NCI-H128 (cell line): ENCODE data around the gene EXOSC9.

Source experiments
- DNase-seq: peaks from one replicate; lab custom pipeline; 2025; ENCODE audit not compliant: unreplicated experiment; lab: John Stamatoyannopoulos, UW

Gene EXOSC9

DNA sequence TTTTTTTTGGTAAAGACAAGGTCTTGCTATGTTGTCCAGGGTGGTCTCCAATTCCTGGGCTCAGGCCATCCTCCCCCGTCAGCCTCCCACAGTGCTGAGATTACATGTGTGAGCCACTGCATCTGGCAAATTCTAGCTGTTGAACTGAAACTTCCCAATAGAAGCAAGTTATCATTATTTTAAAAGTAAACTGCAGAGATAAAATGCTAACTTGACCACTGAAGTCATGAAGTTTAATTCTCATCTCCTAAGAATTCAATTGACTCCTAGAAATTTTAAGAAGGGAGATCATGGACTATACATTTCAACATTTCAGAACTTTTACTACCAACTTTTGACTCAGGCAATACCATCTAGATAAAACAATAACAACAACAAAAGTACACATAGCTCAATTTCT is 11.7 kb upstream of the EXOSC9 start:
- no peak for DNase-seq

DNA sequence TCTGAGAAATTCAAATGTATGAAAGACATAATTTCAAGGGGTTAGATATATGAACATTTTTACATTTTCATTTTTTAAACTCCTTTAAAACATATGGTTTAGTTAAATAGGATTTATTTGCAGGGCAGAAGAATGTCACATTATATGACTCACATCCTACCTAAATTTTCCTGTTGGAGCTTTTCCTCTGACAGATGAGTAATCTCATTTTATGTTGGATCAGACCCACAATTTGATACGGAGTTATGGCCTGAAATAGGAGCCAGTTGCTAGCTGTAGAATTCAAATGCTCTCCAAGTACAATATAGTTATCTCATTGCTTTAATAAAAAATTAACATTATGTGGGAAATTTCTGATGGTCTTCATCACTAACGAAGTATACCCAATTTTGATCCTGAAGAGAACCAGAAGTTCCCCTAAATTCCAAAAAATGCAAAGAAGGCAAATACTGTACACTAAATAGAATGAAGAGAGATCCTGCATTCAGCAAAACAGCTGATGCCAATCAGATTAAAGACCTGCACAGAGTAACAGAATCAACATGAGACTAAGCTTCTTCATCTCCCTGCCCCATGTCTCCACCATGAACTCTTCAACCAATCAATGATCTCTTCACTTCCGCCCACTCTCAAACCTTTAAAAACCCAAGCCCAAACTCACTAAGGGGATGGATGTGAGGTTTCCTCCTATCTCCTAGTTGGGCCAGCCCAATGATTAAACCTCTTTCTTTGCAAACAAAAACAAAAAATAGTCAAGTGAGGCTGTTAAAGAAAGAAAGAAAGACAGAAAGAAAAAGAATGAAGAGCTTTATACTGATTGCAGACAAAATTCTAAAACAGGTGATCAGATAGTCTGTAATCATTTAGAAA is 10.9 kb upstream of the EXOSC9 start:
- no peak for DNase-seq

DNA sequence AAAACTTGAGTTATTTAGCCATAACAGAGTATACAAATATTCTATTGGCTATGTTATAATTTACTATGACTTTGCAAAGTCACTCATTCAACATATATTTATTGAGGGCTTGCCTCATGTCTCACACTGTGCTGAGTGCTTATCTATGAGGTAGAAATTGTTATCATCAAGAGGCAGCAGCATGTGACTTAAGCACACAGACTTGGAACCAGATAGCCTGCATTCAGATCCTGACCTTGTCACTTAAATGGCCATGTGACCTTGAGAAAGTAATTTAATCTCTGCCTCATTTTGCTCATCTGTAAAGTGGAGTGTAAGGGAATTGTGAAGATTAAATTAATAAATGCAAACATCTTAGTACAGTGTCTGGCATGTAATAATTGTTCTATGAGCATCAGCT is 10.1 kb upstream of the EXOSC9 start:
- DNase-seq, result no peak

DNA sequence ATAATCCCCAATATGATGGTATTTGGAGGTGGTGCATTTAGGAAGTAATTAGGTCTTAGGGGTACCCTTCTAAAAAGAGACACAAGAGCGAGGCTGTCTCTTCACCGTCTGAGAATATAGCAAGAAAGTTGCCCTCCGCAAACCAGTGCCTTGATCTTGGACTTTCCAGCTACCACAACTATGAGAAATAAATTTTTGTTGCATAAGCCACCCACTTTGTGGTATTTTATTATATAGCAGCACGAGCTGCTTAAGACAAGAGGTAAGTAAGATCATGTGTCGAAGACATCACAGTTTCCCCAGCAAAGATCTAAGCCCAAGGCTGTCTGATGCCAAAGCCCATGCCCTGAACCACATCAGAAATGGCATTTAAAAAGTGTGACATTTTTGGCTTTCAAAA is 9.6 kb upstream of the EXOSC9 start:
- DNase-seq, result no peak

DNA sequence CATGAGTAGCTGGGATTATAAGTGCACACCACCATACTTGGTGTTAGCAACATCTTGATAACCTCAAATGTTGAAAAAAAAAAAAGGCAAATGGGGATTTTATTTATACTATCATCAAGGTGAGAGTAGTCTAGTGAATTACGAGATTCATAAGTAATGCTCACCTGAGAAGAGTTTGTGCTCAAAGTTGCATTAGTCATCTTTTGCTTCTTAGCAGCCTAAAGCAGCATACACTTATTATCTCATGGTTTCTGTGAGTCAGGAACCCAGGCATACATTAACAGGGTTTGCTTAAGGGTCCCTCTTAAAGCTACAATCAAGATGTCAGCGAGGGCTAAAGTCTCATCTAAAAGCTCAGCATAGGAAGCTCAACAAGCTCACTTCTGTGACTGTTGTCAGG is 8.2 kb upstream of the EXOSC9 start:
- no peak for DNase-seq

DNA sequence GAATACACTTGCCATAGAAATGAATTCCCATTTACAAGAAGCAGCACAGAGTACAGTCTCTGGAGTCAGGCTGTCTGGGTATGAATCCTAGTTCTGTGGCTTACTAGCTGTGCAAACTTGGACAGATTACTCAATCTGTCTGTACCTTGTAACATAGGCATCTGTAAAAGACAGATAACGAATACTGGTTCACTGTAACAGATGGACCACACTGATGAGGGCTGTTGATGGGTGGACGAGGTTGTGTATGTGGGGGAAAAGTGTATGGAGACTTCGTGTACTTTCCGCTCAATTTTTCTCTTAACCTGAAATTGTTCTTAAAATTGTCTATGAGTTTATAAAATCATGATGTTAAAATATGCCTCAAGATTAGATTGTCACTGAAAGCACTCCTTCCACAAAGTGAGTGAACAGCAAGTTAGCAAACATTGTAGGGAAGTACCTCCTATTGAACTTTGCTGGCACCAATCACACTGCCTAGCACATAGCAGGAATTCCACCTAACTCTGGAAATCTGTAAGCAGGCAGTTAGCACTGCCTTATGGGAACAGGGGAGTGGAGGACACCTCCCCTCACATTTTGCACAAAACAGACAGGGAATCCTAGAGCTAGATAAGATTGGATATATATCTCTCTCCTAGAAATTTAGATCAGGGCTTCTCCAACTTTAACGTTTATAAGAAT is 6.5 kb upstream of the EXOSC9 start:
- no peak for DNase-seq

DNA sequence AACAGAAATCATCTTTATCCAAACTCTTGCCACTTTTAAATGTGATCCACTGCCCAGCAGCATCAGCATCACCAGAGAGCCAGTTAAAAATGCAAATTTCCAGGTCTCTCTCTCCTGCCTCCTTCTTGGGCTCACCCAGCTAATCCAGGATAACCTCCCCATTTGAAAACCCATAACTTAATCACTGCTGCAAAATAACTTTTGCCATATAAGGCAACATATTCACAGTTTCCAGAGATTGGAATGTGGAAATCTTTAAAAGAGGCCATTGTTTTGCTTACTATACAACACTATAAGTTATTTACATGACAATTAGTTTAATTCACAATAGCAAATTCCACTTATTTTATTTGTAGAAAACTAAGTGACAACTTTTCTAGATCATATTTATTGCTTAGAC is 4.8 kb upstream of the EXOSC9 start:
- no peak for DNase-seq

DNA sequence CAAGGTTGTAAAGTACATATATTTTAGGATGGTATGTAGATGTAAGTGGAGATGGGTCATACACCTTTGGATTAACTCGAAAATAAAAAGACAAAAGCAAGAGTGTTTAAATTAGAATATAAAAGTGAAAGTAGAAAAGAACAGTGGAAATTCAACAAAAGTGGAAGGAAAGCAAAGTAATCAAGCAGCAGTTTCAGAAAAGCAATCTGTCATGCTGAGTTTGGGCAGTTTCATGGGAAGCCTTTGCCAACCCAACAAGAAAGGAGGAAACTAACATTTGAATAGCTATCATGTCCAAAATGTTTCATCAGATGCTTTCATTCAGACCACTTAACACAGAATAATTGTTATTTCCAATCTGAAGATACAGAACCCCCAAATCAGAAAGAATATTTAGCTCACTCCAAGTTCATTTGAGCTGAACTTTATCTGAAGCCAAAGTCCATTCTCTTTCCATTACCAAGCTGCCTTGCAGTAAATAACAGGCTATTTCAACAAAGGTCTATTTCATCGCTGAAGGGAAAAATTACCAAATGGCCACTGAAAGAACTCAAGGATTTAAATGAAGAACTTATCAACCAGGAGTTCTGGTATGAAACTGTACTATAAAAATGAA is 1.8 kb upstream of the EXOSC9 start:
- no peak for DNase-seq

DNA sequence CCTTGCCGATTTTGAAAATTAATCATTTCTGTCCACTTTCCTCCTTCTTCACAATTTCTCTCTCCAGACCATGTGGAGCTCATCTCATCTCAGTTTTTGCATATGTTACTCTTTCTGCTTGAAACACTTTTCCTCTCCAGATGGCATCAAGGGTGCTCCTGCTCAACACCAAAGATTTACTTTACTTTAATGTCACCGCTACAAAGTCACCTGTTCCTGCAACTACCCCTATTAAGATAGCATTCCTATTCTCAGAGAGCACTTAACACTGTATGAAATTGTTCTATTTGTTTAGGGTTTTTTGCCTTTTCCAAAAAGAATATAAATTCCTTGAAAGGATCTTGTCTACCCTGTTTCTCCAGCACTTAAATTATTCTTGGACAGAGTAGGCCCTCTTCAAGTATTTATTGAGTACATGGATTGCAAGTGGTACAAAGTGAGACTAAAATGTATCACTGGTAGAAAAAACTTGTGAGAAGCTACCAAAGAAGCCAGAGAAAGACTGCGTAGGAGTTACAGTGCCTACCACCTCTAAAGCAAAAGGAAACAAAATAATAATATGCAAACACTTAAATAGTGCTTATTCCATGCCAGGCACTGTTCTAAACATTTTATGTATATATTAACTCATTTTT is 1.1 kb upstream of the EXOSC9 start:
- DNase-seq, result no peak

DNA sequence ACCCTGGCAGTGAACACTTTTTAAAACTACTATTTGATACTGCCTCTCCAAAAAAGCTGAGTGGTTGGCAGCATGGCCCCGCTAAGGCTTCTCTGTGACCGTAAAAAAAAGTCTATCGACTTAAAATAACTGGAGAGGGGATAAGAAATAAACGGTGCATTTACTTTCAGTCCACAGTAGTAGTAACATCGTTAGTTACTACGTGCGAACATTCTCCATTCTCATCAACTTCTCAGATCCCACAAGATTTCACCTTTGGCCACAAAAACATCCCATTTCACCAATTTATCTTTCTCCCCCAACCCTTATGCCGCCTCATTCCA is 524 bp upstream of the EXOSC9 start:
- no peak for DNase-seq

DNA sequence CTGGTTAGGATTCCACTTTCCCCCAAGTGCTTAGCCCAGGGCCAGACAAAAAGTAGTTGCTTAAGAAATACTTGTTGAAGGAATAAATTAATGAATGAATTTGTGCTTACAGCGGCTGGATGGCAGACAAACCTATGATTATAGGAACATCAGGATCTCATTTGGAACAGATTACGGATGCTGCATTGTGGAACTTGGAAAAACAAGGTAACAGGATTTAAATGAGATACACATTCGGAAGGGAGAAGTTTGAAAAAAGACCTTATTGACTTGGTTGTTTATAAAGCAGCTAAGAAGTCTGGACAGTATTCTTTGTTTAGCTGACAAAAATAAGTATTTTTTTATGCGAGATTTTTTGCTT is 572 bp downstream of the EXOSC9 start:
- DNase-seq, result no peak

DNA sequence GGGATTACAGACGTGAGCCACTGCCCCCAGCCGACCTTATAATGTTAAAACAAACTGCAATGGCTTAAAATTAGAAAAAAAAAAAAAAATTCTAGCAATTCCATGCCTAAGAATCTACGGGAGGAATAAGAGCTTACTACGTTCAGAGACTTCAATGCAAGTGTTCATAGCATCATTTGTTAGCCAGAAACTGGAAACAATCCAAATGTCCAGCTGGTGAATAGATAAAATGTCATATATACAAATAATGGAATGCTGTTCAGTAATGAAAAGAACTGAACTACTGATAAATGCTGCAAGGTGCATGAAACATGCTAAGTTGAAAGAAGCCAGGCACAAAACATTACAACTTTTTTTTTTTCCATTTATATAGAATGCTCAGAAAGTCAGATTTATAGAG is 5.3 kb downstream of the EXOSC9 start:
- no peak for DNase-seq

DNA sequence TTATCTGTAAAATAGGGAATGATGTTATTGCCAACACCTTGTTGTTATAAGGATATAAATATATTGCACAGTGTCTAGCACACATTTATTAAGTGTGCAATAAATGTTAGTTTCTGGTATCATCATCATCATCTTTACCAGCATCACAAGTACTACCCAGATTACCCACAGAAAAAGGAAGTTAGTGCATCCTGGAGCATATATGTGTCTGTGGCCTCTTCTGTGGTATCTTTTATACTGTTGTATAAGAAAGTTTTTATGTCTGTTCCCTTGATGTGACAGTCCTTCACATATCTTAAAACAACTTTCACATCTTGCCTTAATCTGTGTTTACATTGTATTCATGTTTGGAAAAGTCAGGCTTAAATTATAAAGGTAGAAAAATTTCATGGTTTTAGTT is 10.0 kb downstream of the EXOSC9 start:
- no peak for DNase-seq

DNA sequence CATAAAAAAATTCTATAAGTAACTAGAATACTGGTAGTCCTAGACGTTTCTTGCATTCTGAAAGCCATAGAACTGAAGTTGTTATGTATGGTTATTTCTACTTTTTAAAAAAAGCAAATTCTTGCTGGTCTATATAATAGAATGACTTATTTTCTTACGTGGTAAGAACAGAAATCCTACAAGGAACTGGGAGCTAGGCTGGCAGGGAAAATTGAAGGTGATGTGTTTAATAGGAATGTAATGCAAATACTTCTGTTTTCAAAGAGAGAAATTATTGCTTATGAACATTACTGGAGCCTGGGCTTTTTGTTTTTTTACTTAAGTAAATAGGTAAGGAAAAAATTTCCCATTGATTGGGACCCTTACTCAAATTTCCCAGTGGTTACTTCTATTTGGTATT is 13.6 kb downstream of the EXOSC9 start:
- no peak for DNase-seq

DNA sequence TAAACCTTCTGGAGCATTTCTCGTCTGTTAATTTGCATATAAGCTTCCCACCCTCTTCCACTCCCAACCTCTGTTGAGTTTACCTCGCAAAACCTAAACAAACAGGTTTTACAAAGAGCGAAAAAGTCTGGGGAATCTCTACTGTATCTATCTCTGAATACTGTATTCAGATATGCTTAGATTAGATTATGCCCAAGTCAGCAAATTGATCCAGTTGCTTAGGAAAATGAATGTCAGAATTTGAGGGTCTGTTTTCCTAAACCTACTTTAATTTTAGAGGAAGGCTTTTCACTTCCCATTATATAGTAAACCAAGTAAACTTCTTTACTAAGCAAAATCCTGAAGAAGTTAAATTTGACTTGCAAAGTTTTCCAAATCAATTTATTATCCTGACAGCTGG is 15.9 kb downstream of the EXOSC9 start:
- no peak for DNase-seq

DNA sequence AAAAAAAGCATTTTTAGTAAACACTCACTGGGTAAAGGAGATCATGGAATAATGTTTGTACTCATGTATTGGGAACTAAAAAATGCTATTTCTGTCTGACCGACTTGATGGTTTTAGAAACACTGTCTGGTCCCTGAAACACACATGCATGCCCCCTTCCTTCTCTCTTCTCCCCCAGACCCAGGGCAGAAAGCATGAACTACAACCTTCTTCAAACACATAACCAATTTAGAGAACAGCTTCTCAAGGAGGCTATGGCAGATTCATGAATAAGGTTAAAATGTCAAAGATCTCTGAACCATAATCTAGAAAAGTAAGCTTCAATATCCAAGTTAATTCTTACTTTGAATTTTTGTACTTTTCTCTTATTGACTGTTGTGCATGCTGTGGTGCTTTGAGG is 16.6 kb downstream of the EXOSC9 start:
- DNase-seq, result no peak

DNA sequence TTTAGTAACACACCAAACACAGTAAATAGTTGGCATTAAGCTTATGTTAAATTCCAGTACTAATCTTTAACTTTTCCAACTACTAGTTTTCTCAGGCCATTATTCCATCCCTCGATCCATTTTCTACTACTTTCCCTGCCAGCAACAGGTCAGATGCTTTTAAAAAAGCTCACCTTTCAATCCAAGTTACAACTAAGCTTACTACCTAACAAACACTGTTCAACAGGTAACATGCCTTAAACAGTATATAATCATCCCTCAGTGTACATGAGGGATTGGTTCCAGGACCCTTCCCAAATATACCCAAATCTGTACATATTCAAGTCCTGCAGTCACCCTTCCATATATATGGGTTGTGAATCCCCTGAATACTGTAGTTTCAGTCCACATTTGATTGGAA is 17.1 kb downstream of the EXOSC9 start:
- DNase-seq, result no peak

DNA sequence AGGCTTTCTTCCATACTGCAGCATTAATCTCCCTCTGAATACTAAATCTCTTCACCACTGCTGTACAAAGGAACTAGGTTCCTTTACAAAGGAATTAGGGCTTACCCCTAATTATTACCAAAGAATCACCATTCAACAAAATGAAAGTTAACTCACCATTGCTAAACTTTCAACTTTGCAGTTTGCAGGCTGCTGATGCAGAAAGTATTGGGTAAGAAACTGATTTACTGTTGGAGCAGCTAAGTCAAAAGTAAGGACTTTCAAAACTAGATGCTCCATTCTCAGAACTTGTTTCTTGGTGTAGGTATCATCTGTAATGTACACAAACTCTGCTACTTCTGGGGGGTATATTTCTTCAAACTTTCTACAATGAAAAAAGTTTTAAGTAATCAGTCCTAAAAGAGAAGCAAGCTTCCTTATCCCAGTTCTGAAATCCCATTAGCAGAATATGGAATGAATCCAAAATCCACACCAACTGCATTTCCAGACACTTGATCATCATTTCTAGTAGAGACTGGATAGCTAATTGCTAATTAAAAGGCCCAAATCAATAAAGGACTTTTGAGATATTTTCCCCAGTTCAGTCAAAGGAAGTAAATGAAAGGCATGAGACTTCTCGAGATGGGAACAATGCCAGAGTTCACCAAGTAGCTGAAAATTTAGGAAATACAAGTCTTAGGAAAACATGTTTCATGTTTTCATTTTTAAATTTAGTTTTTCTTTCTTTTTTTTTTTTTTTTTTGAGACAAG is 18.3 kb downstream of the EXOSC9 start:
- DNase-seq, result no peak

DNA sequence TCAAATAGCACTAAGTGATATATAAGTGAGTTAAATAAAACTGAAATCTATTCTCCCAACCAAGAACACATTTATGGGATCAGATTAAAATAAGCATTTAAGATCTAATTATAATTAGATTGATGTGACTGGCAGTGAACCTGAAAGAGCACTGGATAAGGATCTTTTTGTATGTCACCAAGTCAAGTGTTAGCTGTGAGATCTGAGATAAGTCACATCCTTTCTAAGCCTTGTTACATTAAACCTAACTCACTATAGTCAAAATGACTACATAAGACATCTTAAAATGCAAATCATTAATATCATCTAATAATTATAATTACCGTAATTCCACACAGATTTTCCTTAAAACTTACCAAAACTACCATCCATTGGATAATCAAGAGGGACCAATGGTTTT is 20.9 kb downstream of the EXOSC9 start:
- no peak for DNase-seq

DNA sequence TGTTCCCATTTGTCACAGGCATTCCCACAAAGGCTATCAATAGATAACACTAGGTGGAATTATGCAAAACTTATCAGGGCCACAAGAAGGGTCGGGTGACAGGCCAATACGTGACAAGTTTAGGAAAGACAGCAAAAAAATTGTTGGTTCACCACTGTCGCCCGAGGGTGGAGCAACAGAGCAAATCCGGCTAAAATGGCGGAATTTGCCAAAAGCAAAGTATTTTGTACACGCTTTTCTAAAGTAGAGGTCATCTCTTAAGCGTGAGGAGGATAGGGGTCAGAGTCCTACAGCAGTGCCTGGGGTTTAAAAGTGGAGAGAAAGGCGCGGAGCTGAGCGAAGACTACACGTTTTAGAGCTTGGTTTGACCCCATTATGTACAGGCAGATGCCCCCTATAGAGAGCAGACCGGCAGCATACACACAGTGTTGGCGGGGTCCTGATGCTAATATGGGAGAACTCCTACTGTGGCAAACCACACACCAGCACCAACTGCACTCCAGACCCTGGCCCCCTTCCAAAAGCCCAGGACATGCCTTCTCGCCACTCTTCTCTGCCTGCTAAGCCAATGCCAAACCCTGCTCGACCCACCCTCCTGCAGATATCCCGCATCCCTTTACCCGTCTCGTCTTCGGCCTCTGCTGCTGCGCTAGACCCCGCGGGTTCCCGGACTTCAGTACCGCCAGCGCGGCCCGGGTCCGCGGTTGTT is 21.8 kb downstream of the EXOSC9 start:
- no peak for DNase-seq
